Uterus (tissue), 4 donors: Measurements from ENCODE around the gene MRPL37. TPM values are rescaled to one million over a fixed set of nuclear protein-coding genes. Genes with fewer than 3 reads are reported as not detected.
"Not testable (repeated sequence)": the region's sequence is repeated elsewhere in the genome, so short reads cannot be mapped to it uniquely, and the experiment has no call there.

Experiments used
- DNase-seq, 2 donors: peaks; one replicate each; pipeline ENCODE4 v3.0.0-alpha.2; 2019 to 2020
- H3K27ac ChIP-seq, 2 donors: fragments of 200-600 bp; sonication (generic); 1 replicate in 1 of 2; 2 replicates in 1 of 2; pipeline ENCODE4 v1.5.1; 2016 to 2018
- H3K27me3 ChIP-seq, 2 donors: fragments of 200-600 bp; sonication (generic); one replicate each; pipeline ENCODE4 v1.5.1; 2018 to 2019; ENCODE audit warnings: control low read depth in 1 of 2
- H3K36me3 ChIP-seq, 2 donors: fragments of 200-600 bp; sonication (generic); one replicate each; pipeline ENCODE4 v1.5.1; 2019; ENCODE audit warnings: control low read depth in 1 of 2
- H3K4me1 ChIP-seq, 2 donors: fragments of 200-600 bp; sonication (generic); one replicate each; pipeline ENCODE4 v1.5.1; 2018 to 2019; ENCODE audit warnings: control low read depth in 1 of 2
- H3K4me3 ChIP-seq, 2 donors: fragments of 200-600 bp; sonication (generic); 1 replicate in 1 of 2; 2 replicates in 1 of 2; pipeline ENCODE4 v1.5.1; 2018 to 2019; ENCODE audit warnings: mild to moderate bottlenecking in 1 of 2
- H3K9me3 ChIP-seq, 2 donors: fragments of 200-600 bp; sonication (generic); one replicate each; pipeline ENCODE4 v1.5.1; 2019; ENCODE audit warnings: control low read depth in 1 of 2
- CTCF ChIP-seq, 4 experiments: fragments of 200-600 bp in 2 of 4; fragments of 450-650 bp in 2 of 4; sonication (generic) in 2 of 4; IDR thresholded peaks; one replicate each; pipeline ENCODE4 v1.5.1; 2016 to 2019; ENCODE audit warnings: antibody characterized with exemption in 4 of 4, mild to moderate bottlenecking in 2 of 4, moderate library complexity in 1 of 4
- POLR2A ChIP-seq, 2 donors: fragments of 450-650 bp; IDR thresholded peaks; one replicate each; pipeline ENCODE4 v1.6.1; 2016; ENCODE audit warnings: antibody characterized with exemption in 2 of 2, mild to moderate bottlenecking in 1 of 2, moderate library complexity in 1 of 2
- intact Hi-C: fragments of 100-400 bp; cut with DNase I; formaldehyde crosslinking; loops from one replicate; pipeline ENCODE4 v1.15.1; 2023; ENCODE audit warnings: low total_unique reads
- total RNA-seq, 4 donors: library from RNA; depleted of rRNA in 3 of 4; stranded (reverse); fragments of >200 nt in 3 of 4; gene quantifications; one replicate each; pipeline versions ENCODE4 v1.1.0 to v1.2.4, GENCODE V29; 2014 to 2023
- donor health status: DM: yes; HTN: yes; CAD: no.

The MRPL37 gene
- total RNA-seq, 4 donors from 2014 or later = 4.4 to 52.9 (median 39.0) TPM

GRCh38 chr1:54161495-54162168 is 38.3 kb upstream of the MRPL37 start:
- TF ChIP-seq CTCF (IDR thresholded peaks at IDR 0.05) (no peak), POLR2A (IDR thresholded peaks at IDR 0.05) (no peak)
- Histone ChIP-seq H3K27ac (no peak overlapping the region), H3K4me1 (no peaks in the 10 kb centered on the region), H3K36me3 (no peaks in the 10 kb centered on the region), H3K27me3 (no peaks in the 10 kb centered on the region), H3K9me3 (no peaks in the 10 kb centered on the region), H3K4me3 (no peak overlapping the region)
- intact Hi-C loops = no loop called here
- no peak for DNase-seq

DNA sequence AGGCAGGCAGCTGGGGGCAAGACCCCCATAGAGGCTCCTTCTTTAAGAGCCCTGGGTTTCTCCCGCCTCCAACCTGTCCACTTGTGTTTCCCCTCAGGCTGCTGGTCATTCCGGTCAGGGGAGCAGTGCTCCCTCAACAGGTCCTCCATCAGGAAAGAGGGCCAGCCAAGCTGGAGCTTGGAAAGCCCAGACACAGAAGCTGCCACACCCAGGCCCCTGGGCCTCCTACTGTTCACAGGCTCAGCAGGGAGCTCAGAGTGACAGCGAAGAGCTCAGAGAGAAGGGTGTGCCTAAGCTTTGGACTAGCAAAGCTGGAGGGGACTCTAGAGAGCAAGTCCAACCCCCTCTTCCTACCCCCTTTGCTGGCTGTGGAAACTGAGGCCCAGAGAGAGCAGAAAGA is 36.9 kb upstream of the MRPL37 start:
- no peak overlapping the region for H3K4me3 ChIP-seq
- H3K27me3 ChIP-seq = no peaks in the 10 kb centered on the region
- no peaks in the 10 kb centered on the region for H3K9me3 ChIP-seq
- intact Hi-C loops = no loop called here
- no peak overlapping the region for H3K27ac ChIP-seq
- H3K4me1 ChIP-seq = no peaks in the 10 kb centered on the region
- DNase-seq = no peak
- TF ChIP-seq CTCF (IDR thresholded peaks at IDR 0.05) (no peak), POLR2A (IDR thresholded peaks at IDR 0.05) (no peak)
- no peaks in the 10 kb centered on the region for H3K36me3 ChIP-seq

GRCh38 chr1:54163573-54163972 is 36.4 kb upstream of the MRPL37 start:
- Histone ChIP-seq H3K4me3 (no peak overlapping the region), H3K9me3 (no peaks in the 10 kb centered on the region), H3K36me3 (no peaks in the 10 kb centered on the region), H3K27me3 (no peaks in the 10 kb centered on the region), H3K27ac (no peak overlapping the region), H3K4me1 (no peaks in the 10 kb centered on the region)
- TF ChIP-seq CTCF (IDR thresholded peaks at IDR 0.05) = no peak
- no peak for TF ChIP-seq POLR2A (IDR thresholded peaks at IDR 0.05)
- intact Hi-C loops = no loop called here
- DNase-seq = no peak

GRCh38 chr1:54165146-54165545 is 34.8 kb upstream of the MRPL37 start:
- Histone ChIP-seq H3K27me3 (no peaks in the 10 kb centered on the region), H3K27ac (no peak overlapping the region)
- TF ChIP-seq POLR2A (IDR thresholded peaks at IDR 0.05) (no peak), CTCF (IDR thresholded peaks at IDR 0.05) (no peak)

DNA sequence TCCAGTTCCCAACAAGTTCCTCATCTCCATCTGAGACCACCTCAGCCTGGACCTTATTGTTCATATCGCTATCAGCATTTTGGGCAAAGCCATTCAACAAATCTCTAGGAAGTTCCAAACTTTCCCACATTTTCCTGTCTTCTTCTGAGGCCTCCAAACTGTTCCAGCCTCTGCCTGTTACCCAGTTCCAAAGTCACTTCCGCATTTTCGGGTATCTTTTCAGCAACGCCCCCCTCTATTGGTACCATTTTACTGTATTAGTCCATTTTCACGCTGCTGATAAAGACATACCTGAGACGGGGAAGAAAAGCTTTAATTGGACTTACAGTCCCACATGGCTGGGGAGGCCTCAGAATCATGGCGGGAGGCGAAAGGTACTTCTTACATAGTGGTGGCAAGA is 33.6 kb upstream of the MRPL37 start:
- H3K27ac ChIP-seq, H3K36me3 ChIP-seq, DNase-seq, H3K27me3 ChIP-seq, H3K9me3 ChIP-seq, H3K4me3 ChIP-seq, H3K4me1 ChIP-seq, intact Hi-C loops: not testable (repeated sequence)

More at GRCh38 chr1:54165146-54165545, 34.8 kb upstream of the MRPL37 start:
- Histone ChIP-seq H3K4me3 (no peak overlapping the region), H3K9me3 (no peaks in the 10 kb centered on the region), H3K36me3 (no peaks in the 10 kb centered on the region), H3K4me1 (no peaks in the 10 kb centered on the region)
- intact Hi-C loops = no loop called here
- no peak for DNase-seq
